COLO829 (cell line): ENCODE data around the gene ZBTB6.
"Not testable (repeated sequence)": the region's sequence is repeated elsewhere in the genome, so short reads cannot be mapped to it uniquely, and the experiment has no call there.

ENCODE experiments used
- DNase-seq: peaks from one replicate; pipeline ENCODE4 v3.0.0; 2012; ENCODE audit warnings: low spot score

Gene ZBTB6

GRCh38 chr9:122923947-122924346 is 10.8 kb upstream of the ZBTB6 start:
- no peak for DNase-seq

GRCh38 chr9:122922713-122923112 is 9.6 kb upstream of the ZBTB6 start:
- no peak for DNase-seq

- DNase-seq: no peak
These were observed 5.2 kb upstream of the ZBTB6 start for GRCh38 chr9:122918310-122918709.

DNA sequence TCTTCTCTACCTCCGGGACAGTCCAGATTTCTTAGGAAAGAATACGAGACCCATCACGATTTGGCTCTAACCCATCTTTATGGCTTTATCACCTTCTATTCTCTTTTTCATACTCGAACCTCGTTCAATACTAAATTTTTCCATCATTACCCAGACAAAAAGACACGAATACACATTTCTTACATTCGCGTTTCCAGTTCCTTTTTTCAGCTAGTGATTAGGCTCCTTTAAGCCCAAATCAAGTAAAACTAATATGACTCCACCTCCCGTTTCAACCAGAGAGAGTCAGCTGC is 506 bp downstream of the ZBTB6 start:
- DNase-seq: no peak

DNA sequence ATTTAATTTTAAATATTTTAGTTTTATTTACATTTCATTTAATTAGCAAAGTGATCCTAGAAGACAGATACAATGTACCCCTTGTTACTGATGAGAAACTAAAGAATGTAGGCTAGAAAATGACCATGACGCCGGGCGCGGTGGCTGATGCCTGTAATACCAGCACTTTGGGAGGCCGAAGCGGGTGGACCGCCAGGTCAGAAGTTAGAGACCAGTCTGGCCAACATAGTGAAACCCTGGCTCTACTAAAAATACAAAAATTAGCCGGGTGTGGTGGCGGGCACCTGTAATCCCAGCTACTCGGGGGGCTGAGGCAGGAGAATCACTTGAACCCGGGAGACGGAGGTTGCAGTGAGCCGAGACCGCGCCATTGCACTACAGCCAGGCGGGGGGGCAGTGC is 7.0 kb downstream of the ZBTB6 start:
- not testable (repeated sequence) for DNase-seq

DNA sequence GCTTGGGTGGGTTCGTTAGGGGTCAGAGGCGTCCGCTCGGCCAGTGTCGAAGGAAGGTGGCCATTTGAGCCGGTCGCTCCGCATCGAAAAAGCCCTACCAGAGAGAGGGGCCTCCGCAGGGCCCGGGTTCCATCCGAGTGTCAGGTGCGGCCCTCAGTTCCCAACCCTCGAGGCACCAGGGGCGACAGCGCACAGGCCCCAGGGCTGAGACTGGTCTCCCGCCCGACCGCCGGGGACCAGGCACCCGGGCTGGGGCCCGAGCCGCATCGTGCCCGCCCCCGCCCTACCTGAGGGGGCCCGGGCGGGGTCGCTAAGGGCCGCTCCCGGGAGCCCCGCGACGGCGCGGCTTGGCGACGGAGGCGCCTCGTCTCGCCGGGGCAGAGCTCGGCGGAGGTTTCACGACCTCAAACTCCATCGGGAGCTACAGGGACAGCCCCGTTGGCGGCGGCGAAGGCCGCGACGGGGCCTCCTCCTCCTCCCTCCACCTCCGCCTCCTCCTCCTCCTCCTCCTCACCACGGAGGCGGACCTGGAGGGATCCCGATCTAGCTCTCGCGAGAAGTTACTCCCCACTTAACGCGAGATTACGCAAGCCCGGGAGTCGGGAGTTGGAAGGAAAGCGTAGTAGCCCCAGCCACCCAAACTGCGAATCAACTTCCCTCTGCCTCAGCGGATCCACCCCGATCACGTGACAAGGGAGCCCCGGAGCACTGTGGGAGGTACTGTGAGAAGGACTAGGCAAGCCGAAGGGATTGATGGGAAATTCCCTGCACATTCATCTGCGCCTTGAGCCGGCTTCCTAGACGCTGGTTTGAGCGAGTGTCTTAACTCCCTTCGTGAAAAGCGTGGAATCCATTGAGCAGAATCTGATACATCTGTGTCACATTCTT is 8.1 kb downstream of the ZBTB6 start, which contains the start of gene RC3H2:
Gene RC3H2 (minus strand): TSS at position 537 of the 888 bp plus-strand sequence. CDS start 7,850 bp downstream, outside the sequence.
- peak; percentile 99 for DNase-seq

DNA sequence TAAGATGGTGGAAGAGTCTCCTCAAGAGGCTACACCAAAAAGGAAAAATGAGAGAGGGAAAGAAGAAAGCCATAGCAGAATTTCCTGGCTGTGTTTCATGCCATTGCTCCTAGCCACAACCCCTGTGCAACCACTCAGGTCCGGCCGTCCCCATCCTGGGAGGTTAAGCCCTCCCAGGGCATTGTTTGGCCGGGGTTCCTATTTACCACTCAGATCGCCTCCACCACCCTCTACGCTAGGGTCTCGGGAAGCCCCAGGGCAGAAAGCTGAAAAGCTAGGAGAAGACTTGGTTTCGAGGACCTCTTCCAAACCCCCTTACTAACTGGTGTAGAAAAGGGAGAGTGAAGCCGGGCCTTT is 8.7 kb downstream of the ZBTB6 start:
- peak; percentile 31 for DNase-seq

GRCh38 chr9:122900791-122901190 is 12.3 kb downstream of the ZBTB6 start:
- DNase-seq: no peak

DNA sequence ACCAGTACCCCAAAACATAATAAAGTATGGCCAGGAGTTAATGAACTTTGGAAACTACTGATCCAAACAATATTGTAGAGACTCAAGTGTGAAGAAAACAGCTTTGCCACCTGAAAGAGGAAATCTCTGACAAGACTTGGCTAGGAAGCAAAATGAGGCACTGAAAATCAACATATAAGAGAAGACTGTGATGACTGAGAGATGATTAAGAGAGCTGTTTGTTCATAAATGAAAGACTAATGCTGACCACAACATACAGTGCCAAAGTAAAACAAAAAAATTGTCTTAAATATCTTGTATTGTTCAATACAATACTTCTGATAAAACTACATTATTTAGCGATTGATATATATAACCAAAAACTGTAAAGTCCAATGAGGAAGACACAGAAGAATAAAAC is 15.2 kb downstream of the ZBTB6 start:
- DNase-seq: no peak

- DNase-seq: no peak
These were observed 24.6 kb downstream of the ZBTB6 start for GRCh38 chr9:122888480-122888879.

- DNase-seq: no peak
These were observed 30.0 kb downstream of the ZBTB6 start for GRCh38 chr9:122883125-122883524.

DNA sequence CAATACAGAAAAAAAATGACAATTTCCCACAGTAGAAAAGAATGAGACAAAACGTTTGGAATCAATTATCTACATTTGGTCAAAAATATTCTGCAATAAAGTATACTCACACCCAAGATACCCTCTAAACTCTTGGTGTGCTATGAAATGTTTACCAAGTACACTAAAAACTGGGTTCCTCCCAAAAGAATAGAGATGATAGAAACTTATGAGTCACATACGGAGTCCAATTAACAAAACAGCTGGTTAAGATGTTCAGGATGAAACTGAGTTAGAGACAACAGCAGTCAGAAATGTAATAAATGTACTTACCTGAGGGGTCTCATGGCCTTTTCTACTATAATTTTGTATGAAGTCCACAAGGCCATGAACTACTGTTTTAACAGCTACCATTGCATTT is 33.7 kb downstream of the ZBTB6 start:
- no peak for DNase-seq

DNA sequence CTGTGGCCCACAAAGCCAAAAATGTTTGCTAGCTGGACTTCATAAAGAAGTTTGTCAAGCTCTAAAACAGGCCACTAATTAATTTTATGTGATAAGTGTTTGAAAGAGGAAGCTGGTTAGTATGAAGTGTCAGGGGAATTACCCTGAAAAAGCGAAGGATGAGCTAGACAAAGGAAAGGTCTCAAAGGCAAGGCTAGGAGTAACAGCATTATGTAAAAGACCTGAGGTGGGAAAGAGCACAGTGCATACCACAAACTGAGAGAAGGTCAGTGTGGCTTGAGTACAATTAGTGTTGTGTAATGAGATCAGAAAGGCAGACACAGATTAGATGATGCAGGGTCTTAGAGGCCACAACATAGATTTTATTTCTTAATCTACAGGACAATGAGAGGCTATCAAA is 37.6 kb downstream of the ZBTB6 start:
- DNase-seq: no peak

- DNase-seq: not testable (repeated sequence)
These were observed 45.8 kb downstream of the ZBTB6 start for GRCh38 chr9:122867276-122867675.

DNA sequence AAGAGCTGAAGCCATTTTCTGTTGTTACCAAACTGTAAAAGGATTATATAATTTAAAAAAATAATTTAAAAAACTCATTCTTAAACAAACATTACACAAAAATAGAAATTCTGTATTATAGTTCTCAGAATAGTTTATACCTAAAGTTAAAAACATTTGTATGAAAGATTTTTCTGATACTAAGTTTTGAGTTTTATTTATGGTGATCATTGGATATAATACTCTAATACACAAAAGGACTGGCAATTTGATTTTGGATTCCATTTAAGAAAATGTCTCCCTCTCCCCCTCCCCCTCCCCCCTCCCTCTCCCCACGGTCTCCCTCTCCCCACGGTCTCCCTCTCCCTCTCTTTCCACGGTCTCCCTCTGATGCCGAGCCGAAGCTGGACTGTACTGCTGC is 47.0 kb downstream of the ZBTB6 start:
- no peak for DNase-seq

DNA sequence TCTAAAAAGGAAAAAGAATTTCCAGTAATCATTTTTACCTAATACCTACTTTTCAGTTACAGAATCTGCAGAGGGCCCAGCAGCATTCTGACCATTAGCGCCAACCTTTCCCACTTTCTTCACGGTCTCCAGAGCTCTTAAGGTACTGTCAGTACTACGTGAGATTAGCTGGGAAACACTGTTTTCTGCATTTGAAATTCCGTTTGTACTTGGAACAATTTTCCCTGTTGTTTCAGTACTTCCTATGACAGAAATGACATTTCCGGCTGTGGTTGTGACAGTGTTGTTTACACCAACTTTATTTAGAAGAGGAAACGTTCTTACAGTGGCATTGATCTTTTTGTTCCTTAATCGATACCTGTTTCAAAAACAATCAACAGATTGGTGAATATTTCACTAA is 47.8 kb downstream of the ZBTB6 start:
- DNase-seq: no peak

GRCh38 chr9:122863407-122863806 is 49.7 kb downstream of the ZBTB6 start:
- DNase-seq: no peak

DNA sequence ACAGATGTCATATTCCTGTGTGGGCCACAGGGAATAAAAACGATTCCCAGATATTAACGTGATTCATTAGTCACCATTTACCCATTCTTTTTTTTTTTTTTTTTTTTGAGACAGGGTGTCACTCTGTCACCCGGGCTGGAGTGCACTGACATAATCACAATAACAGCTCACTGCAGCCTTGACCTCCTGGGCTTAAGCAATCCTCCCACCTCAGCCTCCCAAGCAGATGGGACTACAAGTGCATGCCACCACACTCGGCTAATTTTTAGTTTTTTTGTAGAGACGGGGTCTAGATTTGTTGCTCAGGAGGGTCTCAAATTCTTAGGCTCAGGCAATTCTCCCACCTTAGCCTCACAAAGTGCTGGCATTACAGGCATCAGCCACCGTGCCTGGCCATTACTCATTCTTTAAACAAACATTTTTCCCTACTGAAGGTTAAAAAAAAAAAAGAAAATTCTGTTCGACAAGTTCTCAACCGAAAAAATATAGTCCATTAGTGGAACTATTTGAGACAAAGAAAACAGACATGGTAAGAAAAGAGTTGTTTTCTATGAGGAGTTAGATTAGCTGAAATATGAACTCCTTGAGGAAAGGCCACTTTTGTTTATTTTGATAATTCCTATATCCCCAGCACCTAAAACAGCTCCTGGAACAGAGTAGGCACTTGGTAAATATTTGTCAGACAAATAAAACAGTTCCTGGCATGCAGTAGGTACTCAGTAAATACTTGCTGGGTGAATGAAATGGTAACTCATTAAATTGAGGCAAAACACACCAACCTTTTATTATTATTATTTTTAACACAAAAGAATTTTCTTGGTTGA is 52.6 kb downstream of the ZBTB6 start:
- no peak for DNase-seq
